ENCODE results near the gene PDZRN3. TPM values are rescaled to one million over a fixed set of nuclear protein-coding genes. Genes with fewer than 3 reads are reported as not detected.

PDZRN3 gene
- total and polyA plus RNA-seq, 2 donors from 2014 or later: 9.5 to 13.2 TPM

GRCh38 chr3:73610493-73610892 lies 14.2 kb downstream of the PDZRN3 start:
- Histone ChIP-seq H3K27me3 (ENCODE audit: control insufficient read depth, insufficient read depth, low read length) (no peaks in the 10 kb centered on the region), H3K4me3 (ENCODE audit: low read length in 3 of 3) (no peak overlapping the region), H3K27ac (ENCODE audit: low read depth in 2 of 2, low read length in 2 of 2) (no peak overlapping the region), H3K36me3 (ENCODE audit: control insufficient read depth in 2 of 3, insufficient read depth in 3 of 3, low read length in 3 of 3) (no peaks in the 10 kb centered on the region), H3K9me3 (ENCODE audit: control insufficient read depth in 2 of 3, insufficient read depth in 1 of 3, low read length in 3 of 3) (no peaks in the 10 kb centered on the region), H3K4me1 (ENCODE audit: control insufficient read depth in 2 of 3, insufficient read depth in 2 of 3, low read depth in 1 of 3, low read length in 3 of 3) (peaks cover 0 to 10% (median 5%) of the 10 kb centered on the region in 3 donors), H3K9ac (ENCODE audit: low read length in 3 of 3) (no peak overlapping the region)
- FAIRE-seq (no peak), DNase-seq (no peak)
- no peak for TF ChIP-seq CTCF (IDR thresholded peaks at IDR 0.05; ENCODE audit: borderline replicate concordance, extremely low read depth, insufficient read depth)
- intact Hi-C loops (cut with DNase I): no loop called here

- Histone ChIP-seq H3K36me3 (ENCODE audit: control insufficient read depth in 2 of 3, insufficient read depth in 3 of 3, low read length in 3 of 3) (no peaks in the 10 kb centered on the region), H3K4me1 (ENCODE audit: control insufficient read depth in 2 of 3, insufficient read depth in 2 of 3, low read depth in 1 of 3, low read length in 3 of 3) (peaks cover 0 to 9% (median 5%) of the 10 kb centered on the region in 3 donors), H3K9me3 (ENCODE audit: control insufficient read depth in 2 of 3, insufficient read depth in 1 of 3, low read length in 3 of 3) (no peaks in the 10 kb centered on the region), H3K27ac (ENCODE audit: low read depth in 2 of 2, low read length in 2 of 2) (no peak overlapping the region), H3K4me3 (ENCODE audit: low read length in 3 of 3) (no peak overlapping the region), H3K27me3 (ENCODE audit: control insufficient read depth, insufficient read depth, low read length) (no peaks in the 10 kb centered on the region), H3K9ac (ENCODE audit: low read length in 3 of 3) (no peak overlapping the region)
- no peak for TF ChIP-seq CTCF (IDR thresholded peaks at IDR 0.05; ENCODE audit: borderline replicate concordance, extremely low read depth, insufficient read depth)
- DNase-seq: no peak
- intact Hi-C loops (cut with DNase I): no loop called here
- FAIRE-seq: no peak
Measured at GRCh38 chr3:73609655-73610054, 15.1 kb downstream of the PDZRN3 start.

- TF ChIP-seq CTCF (IDR thresholded peaks at IDR 0.05; ENCODE audit: borderline replicate concordance, extremely low read depth, insufficient read depth): no peak
- Histone ChIP-seq H3K9me3 (ENCODE audit: control insufficient read depth in 2 of 3, insufficient read depth in 1 of 3, low read length in 3 of 3) (no peaks in the 10 kb centered on the region), H3K27me3 (ENCODE audit: control insufficient read depth, insufficient read depth, low read length) (no peaks in the 10 kb centered on the region), H3K4me1 (ENCODE audit: control insufficient read depth in 2 of 3, insufficient read depth in 2 of 3, low read depth in 1 of 3, low read length in 3 of 3) (peaks cover 0 to 6% (median 5%) of the 10 kb centered on the region in 3 donors), H3K36me3 (ENCODE audit: control insufficient read depth in 2 of 3, insufficient read depth in 3 of 3, low read length in 3 of 3) (no peaks in the 10 kb centered on the region), H3K9ac (ENCODE audit: low read length in 3 of 3) (no peak overlapping the region), H3K4me3 (ENCODE audit: low read length in 3 of 3) (peak overlapping the region in 1 of 3 donors; percentile 42), H3K27ac (ENCODE audit: low read depth in 2 of 2, low read length in 2 of 2) (peak overlapping the region; percentile 47 to 51)
- FAIRE-seq (no peak), DNase-seq (no peak)
- intact Hi-C loops (cut with DNase I): no loop called here
Measured at GRCh38 chr3:73609315-73609641, 15.5 kb downstream of the PDZRN3 start.
